ENCODE data around the gene RSPH9. TPM values are rescaled to one million over a fixed set of nuclear protein-coding genes. Genes with fewer than 3 reads are reported as not detected.

The RSPH9 gene
- total and polyA plus RNA-seq, 7 donors = 0.11 to 0.59 (median 0.44) TPM; not detected in 3

DNA sequence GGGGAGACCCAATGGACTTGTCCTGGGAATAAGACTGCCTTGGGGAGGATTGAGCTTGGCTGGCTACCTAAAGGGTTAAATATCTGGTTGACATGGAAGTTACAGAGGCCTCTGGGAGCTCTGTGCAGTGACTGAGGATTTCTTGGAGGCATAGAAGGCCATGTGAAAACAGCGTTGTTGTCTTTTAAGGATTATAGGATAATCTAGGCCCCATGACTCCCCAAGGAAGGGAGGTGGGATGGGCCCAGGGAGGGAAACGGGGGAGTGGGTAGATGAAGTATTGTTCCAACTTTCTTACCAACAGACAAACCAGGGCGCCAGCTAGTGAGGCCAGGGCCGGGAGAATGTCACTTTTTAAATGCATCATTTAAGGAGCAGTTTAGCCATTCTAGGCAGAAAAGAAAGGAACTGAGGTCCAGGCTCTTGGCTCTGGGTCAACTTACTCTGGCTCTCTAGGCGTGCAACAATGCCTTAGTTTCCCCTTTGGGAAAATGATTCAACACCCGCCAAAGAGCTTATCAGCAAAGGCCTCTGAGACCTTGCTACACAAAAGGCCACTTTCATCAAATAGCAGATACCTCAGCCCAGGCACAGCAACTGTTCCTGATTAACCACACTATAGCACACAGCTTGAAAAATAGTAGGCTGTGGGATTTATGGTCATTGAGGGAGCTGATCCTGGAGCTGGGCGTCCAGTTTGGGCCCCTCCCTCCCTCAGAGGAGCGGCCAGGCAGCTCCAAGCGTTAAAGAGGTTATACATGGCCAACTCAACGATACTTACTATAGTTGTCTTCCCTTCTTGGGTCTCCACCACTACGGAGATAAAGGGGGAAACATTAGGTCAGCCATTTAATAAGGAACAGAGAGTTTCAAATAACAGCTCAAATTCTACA, 35.7 kb downstream of the RSPH9 start:
- ATAC-seq = no peak
- Histone ChIP-seq H3K4me3 (no peak overlapping the region), H3K27me3 (ENCODE audit: insufficient read depth in 3 of 3, low read length in 2 of 3) (no peaks in the 10 kb centered on the region), H3K27ac (peak overlapping the region; percentile 95), H3K36me3 (ENCODE audit: insufficient read depth in 1 of 2, low read depth in 1 of 2) (peaks cover 0 to 53% of the 10 kb centered on the region in 2 donors), H3K4me1 (peaks cover 93% of the 10 kb centered on the region), H3K9me3 (no peaks in the 10 kb centered on the region)
- no peak for DNase-seq
- 69 to 75% (median 69%) methylated on average over 11 of the region's 11 CpGs for WGBS, 3 donors
- TF ChIP-seq, protein P1, sequence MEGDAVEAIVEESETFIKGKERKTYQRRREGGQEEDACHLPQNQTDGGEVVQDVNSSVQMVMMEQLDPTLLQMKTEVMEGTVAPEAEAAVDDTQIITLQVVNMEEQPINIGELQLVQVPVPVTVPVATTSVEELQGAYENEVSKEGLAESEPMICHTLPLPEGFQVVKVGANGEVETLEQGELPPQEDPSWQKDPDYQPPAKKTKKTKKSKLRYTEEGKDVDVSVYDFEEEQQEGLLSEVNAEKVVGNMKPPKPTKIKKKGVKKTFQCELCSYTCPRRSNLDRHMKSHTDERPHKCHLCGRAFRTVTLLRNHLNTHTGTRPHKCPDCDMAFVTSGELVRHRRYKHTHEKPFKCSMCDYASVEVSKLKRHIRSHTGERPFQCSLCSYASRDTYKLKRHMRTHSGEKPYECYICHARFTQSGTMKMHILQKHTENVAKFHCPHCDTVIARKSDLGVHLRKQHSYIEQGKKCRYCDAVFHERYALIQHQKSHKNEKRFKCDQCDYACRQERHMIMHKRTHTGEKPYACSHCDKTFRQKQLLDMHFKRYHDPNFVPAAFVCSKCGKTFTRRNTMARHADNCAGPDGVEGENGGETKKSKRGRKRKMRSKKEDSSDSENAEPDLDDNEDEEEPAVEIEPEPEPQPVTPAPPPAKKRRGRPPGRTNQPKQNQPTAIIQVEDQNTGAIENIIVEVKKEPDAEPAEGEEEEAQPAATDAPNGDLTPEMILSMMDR (IDR thresholded peaks at IDR 0.05) = no peak
- intact Hi-C loops (cut with DNase I) = no loop called here

DNA sequence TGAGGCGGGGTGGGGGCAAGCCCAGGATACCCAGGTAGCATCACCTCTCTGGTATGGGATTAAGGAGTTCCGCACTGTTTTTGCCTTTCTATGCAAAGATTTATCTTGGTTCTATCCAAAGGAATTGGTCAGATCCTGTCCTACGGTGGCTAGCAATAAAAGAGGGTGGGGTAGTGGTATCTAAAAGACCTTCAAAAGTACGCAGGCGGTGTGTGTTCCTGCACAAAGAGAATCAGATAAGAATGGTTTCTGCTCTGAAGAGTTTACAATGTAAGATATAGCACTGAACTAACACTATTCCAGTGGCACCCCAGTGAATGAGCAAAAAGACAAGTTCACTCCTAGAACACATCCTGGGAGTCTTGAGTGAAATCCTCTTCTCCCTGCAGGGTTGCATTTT, 36.5 kb downstream of the RSPH9 start:
- Histone ChIP-seq H3K27me3 (ENCODE audit: insufficient read depth in 3 of 3, low read length in 2 of 3) (no peaks in the 10 kb centered on the region), H3K27ac (peak overlapping the region; percentile 95), H3K9me3 (no peaks in the 10 kb centered on the region), H3K36me3 (ENCODE audit: insufficient read depth in 1 of 2, low read depth in 1 of 2) (peaks cover 0 to 46% of the 10 kb centered on the region in 2 donors), H3K4me1 (peaks cover 92% of the 10 kb centered on the region), H3K4me3 (no peak overlapping the region)
- TF ChIP-seq, protein P1 (IDR thresholded peaks at IDR 0.05) = no peak
- ATAC-seq (no peak), DNase-seq (no peak)
- intact Hi-C loops (cut with DNase I) = no loop called here
- 89 to 93% (median 92%) methylated on average over 5 of the region's 5 CpGs for WGBS, 3 donors

DNA sequence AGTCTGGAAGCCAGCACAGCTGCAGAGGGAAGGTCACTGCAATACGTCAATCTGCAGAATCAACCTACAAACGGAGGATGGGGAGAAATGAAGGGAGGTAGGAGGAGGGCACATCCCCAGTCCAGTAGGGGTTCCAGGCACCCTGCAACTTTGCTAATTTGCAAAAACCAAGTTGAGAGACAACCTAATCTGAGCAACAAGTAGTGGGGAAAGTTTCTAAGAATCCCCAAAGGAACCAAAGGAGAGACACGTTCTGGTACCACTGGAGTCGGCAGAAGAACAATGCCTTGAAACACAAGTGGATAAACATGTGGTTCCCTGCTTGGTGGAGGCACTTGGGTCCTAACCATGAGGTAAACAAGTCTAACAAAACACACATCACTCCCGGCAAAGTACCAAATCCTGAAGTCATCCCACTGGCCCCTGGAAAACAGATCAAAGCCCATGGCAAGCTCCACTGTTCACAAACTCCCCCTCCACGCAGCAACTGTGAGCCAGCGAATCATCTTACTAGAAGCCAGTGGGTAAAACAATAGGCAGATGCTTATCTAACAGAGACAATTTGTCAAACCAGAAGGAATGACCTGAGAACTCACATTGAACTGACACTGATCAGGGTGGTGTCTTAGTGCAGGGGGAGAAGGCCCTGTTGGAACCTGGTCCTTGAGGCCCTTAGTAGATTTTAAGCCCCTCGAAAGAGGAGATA, 38.0 kb downstream of the RSPH9 start:
- TF ChIP-seq, protein P1 (IDR thresholded peaks at IDR 0.05) = no peak
- 21 to 41% (median 27%) methylated on average over 8 of the region's 8 CpGs for WGBS, 3 donors
- Histone ChIP-seq H3K36me3 (ENCODE audit: insufficient read depth in 1 of 2, low read depth in 1 of 2) (peaks cover 0 to 31% of the 10 kb centered on the region in 2 donors), H3K27ac (peak overlapping the region; percentile 95), H3K27me3 (ENCODE audit: insufficient read depth in 3 of 3, low read length in 2 of 3) (no peaks in the 10 kb centered on the region), H3K4me1 (peaks cover 85% of the 10 kb centered on the region), H3K4me3 (no peak overlapping the region), H3K9me3 (no peaks in the 10 kb centered on the region)
- ATAC-seq (no peak), DNase-seq (no peak)
- intact Hi-C loops (cut with DNase I) = no loop called here

DNA sequence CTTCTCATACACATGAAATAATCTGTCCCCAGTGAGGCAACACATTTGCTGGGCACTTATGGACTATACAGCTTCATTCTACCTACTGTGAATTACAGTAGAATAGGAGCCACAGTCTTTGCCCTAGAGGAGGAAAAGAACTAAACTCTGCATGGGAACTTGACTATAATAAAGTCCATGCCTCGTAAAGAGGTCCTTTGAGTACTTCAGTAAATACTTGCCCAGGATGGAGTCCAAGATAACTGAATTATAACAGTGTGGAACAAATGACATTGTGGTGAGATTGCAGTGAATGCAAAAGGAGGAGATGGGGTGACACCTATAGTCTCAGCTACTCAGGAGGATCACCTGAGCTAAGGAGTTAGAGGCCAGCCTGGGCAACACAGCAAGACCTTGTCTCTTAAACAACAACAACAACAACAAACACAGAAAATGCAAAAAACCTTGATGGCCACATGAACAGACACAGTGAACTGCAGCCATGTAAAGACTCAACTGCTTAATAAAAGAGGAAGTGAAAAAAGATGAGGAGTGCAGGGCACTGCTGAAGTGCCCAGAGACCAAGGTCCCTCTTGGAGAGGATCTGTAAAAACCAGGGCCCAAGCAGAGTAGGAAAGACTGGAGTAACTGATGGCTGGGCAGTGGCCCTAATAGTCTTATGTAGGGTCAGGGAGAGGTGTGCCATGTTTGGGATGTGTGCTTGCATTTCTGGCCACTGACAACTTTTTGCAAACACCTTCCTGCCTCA, 39.0 kb downstream of the RSPH9 start:
- WGBS, 3 donors = 42 to 81% (median 77%) methylated on average over 1 of the region's 1 CpG
- H3K4me3 ChIP-seq = no peak overlapping the region
- intact Hi-C loops (cut with DNase I) = no loop called here
- TF ChIP-seq, protein P1 (IDR thresholded peaks at IDR 0.05) = no peak
- no peaks in the 10 kb centered on the region for H3K9me3 ChIP-seq
- no peaks in the 10 kb centered on the region for H3K27me3 ChIP-seq (ENCODE audit: insufficient read depth in 3 of 3, low read length in 2 of 3)
- ATAC-seq = no peak
- no peak for DNase-seq
- peak overlapping the region; percentile 95 for H3K27ac ChIP-seq
- H3K4me1 ChIP-seq = peaks cover 80% of the 10 kb centered on the region
- peaks cover 0 to 21% of the 10 kb centered on the region in 2 donors for H3K36me3 ChIP-seq (ENCODE audit: insufficient read depth in 1 of 2, low read depth in 1 of 2)

Measured in psoas muscle (tissue), 8 donors.